ENCODE results near the gene CLPSL1. TPM values are rescaled to one million over a fixed set of nuclear protein-coding genes. Genes with fewer than 3 reads are reported as not detected.

The CLPSL1 gene
- total and polyA plus RNA-seq, 2 of the 13 experiments (the other 11 are each of a cell fraction or from before 2014, with no cell fraction given): not detected

GRCh38 chr6:35731414-35731735, 49.4 kb upstream of the CLPSL1 start (continued):
- no peak for TF ChIP-seq ZNF609 (CRISPR knock-in tag; IDR thresholded peaks at IDR 0.05; ENCODE audit: borderline replicate concordance)
- TF ChIP-seq ZNF337 (CRISPR knock-in tag; IDR thresholded peaks at IDR 0.05; ENCODE audit: borderline replicate concordance, low read depth): no peak
- TF ChIP-seq EHMT2 (IDR thresholded peaks at IDR 0.05; ENCODE audit: borderline replicate concordance, low read depth, low read length): no peak
- no peak for TF ChIP-seq TEAD2 (CRISPR knock-in tag; IDR thresholded peaks at IDR 0.05)
- TF ChIP-seq SIN3B (IDR thresholded peaks at IDR 0.05; ENCODE audit: low read length): no peak; the same call in 1 of the 2 replicates
- TF ChIP-seq ZNF441 (CRISPR knock-in tag; IDR thresholded peaks at IDR 0.05; ENCODE audit: borderline replicate concordance): no peak
- no peak for TF ChIP-seq JARID2 (CRISPR knock-in tag; IDR thresholded peaks at IDR 0.05; ENCODE audit: insufficient replicate concordance)
- no peak; the same call in 1 of the 2 replicates for TF ChIP-seq HNF4G (IDR thresholded peaks at IDR 0.05; ENCODE audit: borderline replicate concordance, low read depth, low read length)
- TF ChIP-seq HNF4G (CRISPR knock-in tag; IDR thresholded peaks at IDR 0.05; ENCODE audit: borderline replicate concordance, low read depth): no peak
- TF ChIP-seq ZBTB4 (CRISPR knock-in tag; IDR thresholded peaks at IDR 0.05; ENCODE audit: borderline replicate concordance): no peak
- no peak for TF ChIP-seq RFXAP (CRISPR knock-in tag; IDR thresholded peaks at IDR 0.05; ENCODE audit: borderline replicate concordance)
- 0 out of 2 replicates have a peak, but pooled peaks have one; percentile 47 for TF ChIP-seq ZNF839 (CRISPR knock-in tag; IDR thresholded peaks at IDR 0.05; ENCODE audit: borderline replicate concordance)
- no peak for TF ChIP-seq ZNF44 (CRISPR knock-in tag; IDR thresholded peaks at IDR 0.05)
- TF ChIP-seq ZBTB20 (CRISPR knock-in tag; IDR thresholded peaks at IDR 0.05; ENCODE audit: borderline replicate concordance, low read depth): no peak
- TF ChIP-seq ZNF30 (CRISPR knock-in tag; IDR thresholded peaks at IDR 0.05): no peak
- no peak for TF ChIP-seq POGZ (CRISPR knock-in tag; IDR thresholded peaks at IDR 0.05)
- no peak for TF ChIP-seq FUBP1 (CRISPR knock-in tag; IDR thresholded peaks at IDR 0.05; ENCODE audit: borderline replicate concordance)
